H54 (cell line): ENCODE data around the gene TRIM33.
"Not testable (repeated sequence)": the region's sequence is repeated elsewhere in the genome, so short reads cannot be mapped to it uniquely, and the experiment has no call there.

Experiments
- DNase-seq: peaks from one replicate; pipeline ENCODE4 v3.0.0; 2011; ENCODE audit warnings: low spot score, mixed read lengths; ENCODE audit not compliant: insufficient read length
- FAIRE-seq: peaks from 3 replicates; lab custom pipeline; 2011; peaks lifted over from hg19 to GRCh38; lab: Jason Lieb, UNC
- POLR2A ChIP-seq: IDR thresholded peaks from 2 replicates; pipeline ENCODE4 v1.6.1; 2011; ENCODE audit warnings: low read depth, mild to moderate bottlenecking, low read length

Gene TRIM33

DNA sequence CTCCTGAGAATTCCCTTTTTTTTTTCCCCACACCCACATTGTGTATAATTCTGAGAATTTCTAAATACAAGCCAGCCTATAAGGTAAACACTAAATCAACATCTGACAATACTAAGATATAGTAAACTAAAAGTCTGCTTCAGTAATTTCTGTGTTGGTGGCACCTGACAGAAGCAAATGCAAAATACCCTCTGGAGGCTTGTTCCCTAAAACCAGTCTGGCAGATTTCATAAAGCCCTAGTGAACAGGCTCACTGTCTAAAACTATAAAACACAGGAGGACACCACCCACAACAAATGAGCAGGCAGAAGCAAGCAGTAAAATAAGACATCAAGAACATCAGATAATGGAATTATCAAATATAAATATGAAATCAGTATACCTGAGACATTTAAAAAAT is 11.5 kb downstream of the TRIM33 start:
- no peak for FAIRE-seq
- no peak for DNase-seq
- no peak for TF ChIP-seq POLR2A

DNA sequence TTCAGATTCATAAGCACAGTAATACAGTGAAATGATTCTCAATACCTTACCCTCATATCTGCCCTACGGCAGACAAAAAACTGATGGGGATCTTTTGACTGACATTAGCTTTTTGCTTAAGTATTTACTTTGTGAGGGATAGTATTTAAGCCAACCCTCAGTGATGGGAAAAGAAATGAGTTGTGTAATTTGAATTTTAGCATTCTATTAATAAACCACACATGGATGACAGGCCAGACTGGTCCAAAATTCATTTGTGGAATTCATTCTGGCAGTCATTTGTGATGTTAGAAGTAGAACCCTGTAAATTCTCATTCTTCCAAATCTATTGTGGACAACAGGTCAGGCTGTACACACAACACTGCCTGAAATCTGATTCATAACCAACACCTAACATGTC is 14.9 kb downstream of the TRIM33 start:
- FAIRE-seq: no peak
- no peak for DNase-seq
- TF ChIP-seq POLR2A: no peak

DNA sequence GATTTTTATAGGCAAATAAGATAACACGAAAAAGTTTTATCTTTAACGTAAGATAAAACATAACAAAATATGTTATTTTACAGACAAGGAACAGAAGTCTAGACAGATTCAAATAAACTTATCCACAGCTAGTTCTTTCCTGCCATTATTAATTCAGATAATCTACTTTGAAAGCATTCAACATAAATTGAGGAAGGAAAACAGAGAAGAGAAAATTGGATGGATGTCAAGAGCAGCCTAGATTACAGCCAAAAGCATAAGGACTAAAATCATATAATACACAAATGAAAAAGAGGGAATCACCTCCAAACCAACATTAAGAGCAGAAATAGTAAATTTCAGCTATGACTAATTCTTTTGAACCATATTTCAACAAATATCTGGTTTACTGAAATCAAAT is 15.5 kb downstream of the TRIM33 start:
- TF ChIP-seq POLR2A: no peak
- no peak for DNase-seq
- no peak for FAIRE-seq

DNA sequence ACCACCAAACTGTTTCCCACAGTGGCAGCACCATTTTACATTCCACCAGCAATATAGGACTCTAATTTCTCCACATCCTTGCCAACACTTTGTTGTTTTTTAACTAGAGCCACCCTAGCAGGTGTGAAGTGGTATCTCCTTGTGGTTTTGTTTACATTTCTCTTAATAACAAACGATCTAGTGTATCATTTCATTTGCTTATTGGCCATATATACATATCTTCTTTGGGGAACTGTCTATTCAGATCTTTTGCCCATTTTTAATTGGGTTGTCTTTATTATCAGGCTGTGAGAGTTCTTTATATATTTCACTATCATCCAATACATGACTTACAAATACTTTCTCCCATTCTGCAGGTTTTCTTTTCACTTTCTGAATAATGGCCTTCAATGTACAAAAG is 18.0 kb downstream of the TRIM33 start:
- TF ChIP-seq POLR2A: no peak
- FAIRE-seq (no peak), DNase-seq (no peak)

DNA sequence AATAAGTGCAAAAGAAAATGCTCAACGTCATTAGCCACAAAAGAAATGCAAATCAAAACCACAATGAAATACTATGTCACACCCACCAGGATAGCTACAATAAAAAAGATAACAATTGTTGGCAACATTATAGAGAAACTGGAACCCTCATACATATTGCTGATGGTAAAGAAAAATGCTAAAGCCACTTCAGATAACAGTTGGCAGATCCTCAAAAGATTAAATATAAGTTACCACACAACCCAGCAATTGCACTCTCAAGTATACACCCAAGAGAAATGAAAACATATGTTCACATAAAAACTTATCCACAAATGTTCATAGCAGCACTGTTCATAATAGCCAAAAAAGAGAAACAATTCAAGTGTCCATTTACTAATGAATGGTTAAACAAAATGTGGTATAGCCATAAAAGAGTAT is 20.7 kb downstream of the TRIM33 start:
- DNase-seq (no peak), FAIRE-seq (no peak)
- TF ChIP-seq POLR2A: no peak

DNA sequence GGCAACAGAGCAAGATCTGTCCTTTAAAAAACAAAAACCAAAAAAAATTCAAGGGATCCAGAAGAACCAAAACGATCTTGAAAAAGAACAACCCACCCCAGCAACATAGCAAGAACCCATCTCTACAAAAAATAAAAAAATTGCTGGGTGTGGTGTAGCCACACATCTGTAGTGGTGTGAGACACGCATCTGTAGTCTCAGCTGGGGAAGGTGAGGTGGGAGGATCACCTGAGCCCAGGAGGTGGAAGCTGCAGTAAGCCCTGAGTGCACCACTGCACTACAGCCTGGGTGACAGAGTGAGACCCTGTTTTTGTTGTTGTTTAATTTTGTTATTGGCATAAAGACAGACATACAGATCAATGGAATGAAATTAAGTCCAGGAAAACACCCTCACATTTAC is 22.3 kb downstream of the TRIM33 start:
- TF ChIP-seq POLR2A: no peak
- no peak for FAIRE-seq
- no peak for DNase-seq

DNA sequence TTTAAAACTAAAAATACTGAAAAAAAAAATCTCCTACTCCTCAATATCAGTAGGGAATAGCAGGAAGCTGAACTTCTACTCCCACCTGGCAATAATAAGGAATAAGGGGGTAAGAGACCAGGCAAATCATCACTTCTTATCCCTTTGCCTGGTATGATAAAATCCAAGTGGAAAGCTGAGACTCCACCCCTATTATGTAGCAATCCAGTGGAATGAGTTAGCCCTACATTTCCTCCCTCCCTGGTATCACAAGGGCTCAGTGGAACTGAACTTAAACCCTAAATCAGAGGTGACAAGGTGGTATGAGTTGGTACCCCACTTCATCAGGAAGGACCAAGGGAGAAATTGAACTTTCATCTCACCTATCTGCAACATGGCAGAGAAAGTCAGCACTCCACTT is 25.7 kb downstream of the TRIM33 start:
- FAIRE-seq: no peak
- no peak for DNase-seq
- no peak for TF ChIP-seq POLR2A

DNA sequence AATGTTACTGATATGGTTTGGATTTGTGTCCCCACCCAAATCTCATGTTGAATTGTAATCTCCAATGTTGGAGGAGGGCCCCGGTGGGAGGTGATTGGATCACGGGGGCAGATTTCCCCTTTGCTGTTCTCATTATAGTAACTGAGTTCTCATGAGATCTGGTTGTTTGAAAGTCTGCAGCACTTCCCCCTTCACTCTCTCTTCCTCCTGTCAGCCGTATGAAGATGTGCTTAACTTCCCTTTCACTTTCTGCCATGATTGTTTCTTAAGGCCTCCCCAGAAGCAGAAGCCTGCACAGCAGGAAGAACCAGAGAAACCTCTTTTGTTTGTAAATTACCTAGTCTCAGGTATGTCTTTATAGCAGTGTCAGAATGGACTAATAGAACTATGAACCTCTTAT is 28.4 kb downstream of the TRIM33 start:
- no peak for TF ChIP-seq POLR2A
- DNase-seq (no peak), FAIRE-seq (no peak)

DNA sequence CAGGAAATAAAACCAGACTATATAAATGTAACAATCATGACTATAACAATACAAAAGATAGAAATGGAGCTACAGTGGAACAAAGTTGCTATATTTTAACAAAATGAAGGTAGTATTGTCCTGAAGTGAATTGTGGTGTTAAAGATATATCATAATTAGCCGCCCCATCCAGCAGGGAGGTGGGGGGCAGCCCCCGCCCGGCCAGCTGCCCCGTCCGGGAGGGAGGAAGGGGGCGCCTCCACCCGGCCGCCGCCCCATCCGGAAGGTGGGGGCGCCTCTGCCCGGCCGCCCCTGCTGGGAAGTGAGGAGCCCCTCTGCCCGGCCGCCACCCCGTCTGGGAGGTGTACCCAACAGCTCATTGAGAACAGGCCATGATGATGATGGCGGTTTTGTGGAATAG is 31.4 kb downstream of the TRIM33 start:
- FAIRE-seq, DNase-seq: not testable (repeated sequence)

DNA sequence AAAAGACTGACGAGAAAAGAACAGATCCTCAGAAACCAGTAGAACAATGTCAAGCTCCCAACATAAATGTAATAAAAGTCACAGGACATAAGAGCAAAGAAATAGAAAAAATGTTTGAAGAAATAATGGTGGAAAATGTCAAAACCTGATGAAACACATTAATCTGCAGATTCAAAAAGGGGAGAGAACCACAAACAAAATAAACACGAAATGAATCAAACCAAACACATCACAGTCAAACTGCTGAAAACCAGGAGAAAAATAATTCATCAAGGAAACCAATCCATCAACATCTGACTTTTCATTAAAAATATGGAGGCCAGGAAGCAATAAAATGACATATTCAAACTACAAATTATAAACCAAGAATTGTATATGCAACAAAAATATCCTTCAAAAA is 31.9 kb downstream of the TRIM33 start:
- FAIRE-seq: peak; percentile 6
- no peak for DNase-seq
- TF ChIP-seq POLR2A: no peak

DNA sequence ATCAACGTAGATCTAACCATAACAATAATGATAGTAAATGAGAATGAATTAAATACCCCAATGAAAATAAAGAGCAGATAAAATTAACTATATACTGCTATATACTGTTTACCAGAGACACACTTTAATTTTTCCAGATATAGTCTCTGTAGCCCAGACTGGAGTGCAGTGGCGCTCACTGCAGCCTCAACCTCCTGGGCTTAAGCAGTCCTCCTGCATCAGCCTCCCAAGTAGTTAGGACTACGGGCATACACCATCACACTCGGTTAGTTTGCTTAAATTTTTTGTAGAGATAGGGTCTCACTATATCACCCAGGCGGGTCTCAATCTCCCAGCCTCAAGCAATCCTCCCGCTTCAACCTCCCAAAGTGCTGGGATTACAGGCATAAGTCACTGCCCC is 37.2 kb downstream of the TRIM33 start:
- DNase-seq: no peak
- TF ChIP-seq POLR2A: no peak
- FAIRE-seq: no peak

DNA sequence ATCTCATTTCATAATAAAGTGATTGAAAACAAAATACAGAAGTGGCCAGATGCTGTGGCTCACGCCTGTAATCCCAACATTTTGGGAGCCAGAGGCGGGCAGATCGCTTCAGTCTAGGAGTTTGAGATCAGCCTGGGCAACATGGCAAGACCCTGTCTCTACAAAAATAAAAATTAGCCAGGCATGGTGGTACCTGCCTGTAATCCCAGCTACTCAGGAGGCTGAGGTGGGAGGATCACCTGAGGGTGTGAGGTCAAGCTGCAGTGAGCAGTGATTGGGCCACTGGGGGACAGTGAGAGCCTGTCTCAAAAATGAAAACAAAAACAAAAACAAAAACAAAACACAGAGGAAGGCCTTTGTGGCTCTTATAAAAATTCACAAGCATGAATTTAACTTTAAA is 38.6 kb downstream of the TRIM33 start:
- DNase-seq (no peak), FAIRE-seq (no peak)
- no peak for TF ChIP-seq POLR2A

DNA sequence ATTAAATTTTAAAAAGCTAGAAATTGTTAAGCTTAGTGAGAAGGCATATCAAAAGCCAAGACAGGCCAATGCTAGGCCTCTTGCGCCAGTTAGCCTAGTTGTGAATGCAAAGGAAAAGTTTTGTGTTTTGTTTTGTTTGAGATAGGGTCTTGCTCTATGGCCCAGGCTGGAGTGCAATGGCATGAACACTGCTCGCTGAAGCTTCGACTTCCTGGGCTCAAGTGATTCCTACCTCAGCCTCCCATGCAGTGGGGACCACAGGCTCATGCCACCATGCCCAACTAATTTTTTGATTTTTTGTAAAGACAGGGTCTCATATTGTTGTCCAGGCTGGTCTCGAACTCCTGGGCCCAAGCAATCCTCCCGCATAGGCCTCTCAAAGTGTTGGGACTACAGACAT is 40.3 kb downstream of the TRIM33 start:
- no peak for TF ChIP-seq POLR2A

DNA sequence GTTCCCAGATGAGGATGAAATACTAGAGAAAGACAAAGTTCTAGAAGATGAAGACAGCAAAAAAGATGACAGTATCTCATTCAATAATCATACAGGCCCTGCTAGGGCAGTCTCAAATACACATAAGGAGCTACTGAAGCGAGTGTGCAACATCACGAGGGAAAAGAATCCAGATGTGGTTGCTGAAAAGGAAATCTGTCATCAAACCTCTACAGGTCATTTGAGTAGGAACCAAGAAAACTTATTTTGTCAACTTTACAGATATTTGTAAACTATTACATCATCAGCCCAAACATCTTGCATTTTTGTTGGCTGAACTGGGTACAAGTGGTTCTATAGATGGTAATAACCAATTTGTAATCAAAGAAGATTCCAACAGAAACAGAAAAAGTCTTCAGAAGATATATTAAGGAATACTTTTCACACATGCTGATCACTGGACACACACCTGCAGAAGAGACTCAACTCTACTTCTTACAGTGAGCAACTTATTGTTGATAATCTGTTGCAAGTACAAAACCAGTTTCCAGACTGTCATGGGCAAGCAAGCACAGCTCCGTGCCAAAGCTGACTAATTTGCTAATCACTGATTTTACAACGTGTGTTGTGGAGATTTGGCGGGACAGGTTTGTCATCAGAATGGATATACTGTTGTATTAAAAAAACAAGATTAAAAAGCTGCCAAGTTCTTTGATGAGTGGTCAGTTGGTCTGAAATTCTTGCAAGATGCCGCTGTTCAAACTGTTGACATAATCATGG is 42.1 kb downstream of the TRIM33 start:
- no peak for DNase-seq
- peak; percentile 27 for FAIRE-seq
- no peak for TF ChIP-seq POLR2A

More for the DNA sequence above, 40.3 kb downstream of the TRIM33 start:
- DNase-seq: no peak
- no peak for FAIRE-seq

DNA sequence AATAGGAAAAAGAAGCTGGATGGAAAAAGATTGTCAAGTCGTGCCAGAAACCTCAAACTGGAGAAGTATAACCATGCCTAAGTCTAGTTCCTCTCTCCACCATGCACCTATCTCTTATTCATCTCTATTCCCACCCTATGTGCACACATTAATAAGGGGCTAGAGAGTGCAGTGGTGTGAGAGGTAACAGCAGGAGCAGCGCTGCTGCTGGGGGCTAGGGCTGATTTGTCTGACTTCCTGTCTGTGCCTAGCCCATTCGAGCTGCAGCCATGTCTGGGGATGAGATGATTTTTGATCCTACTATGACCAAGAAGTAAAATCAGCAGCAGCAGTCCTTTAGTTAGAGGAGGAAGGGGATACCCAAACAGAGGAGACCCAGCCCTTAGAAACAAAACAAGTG is 43.0 kb downstream of the TRIM33 start:
- DNase-seq: no peak
- no peak for FAIRE-seq
- TF ChIP-seq POLR2A: no peak
